Chondrocyte (in vitro differentiated cells): ENCODE results near the gene RCN2. TPM values are rescaled to one million over a fixed set of nuclear protein-coding genes. Genes with fewer than 3 reads are reported as not detected.

Experiments
- DNase-seq: peaks from one replicate; pipeline ENCODE4 v3.0.0; 2021; ENCODE audit warnings: mixed read lengths, low spot score
- H3K27ac Mint-ChIP-seq: one replicate; pipeline ENCODE4 v1.8.0; 2021; ENCODE audit warnings: mild to moderate bottlenecking, moderate library complexity, mixed read lengths; ENCODE audit not compliant: unreplicated experiment
- H3K27me3 Mint-ChIP-seq: 2 replicates; pipeline ENCODE4 v1.8.0; 2021; ENCODE audit warnings: low read depth, mixed read lengths
- H3K36me3 Mint-ChIP-seq: 2 replicates; pipeline ENCODE4 v1.8.0; 2021; ENCODE audit warnings: low read depth, mixed read lengths
- H3K4me1 Mint-ChIP-seq: 2 replicates; pipeline ENCODE4 v1.8.0; 2021; ENCODE audit warnings: low read depth, mild to moderate bottlenecking, mixed read lengths
- H3K4me3 Mint-ChIP-seq: one replicate; pipeline ENCODE4 v1.8.0; 2021; ENCODE audit warnings: mild to moderate bottlenecking, moderate library complexity, mixed read lengths; ENCODE audit not compliant: unreplicated experiment
- H3K9me3 Mint-ChIP-seq: 2 replicates; pipeline ENCODE4 v1.8.0; 2021; ENCODE audit warnings: low read depth, mixed read lengths
- total RNA-seq: library from RNA; stranded (reverse); gene quantifications from 3 replicates; pipeline ENCODE4 v1.2.1, GENCODE V29; 2021
- TF ChIP-seq, protein P1 (sequence below): fragments of 200-600 bp; sonication (generic); IDR thresholded peaks from 2 replicates; pipeline ENCODE4 v1.5.0; 2021; ENCODE audit warnings: antibody characterized with exemption, mild to moderate bottlenecking, moderate library complexity

Gene RCN2
- total RNA-seq, 1 donor from 2014 or later, result 72.1 TPM

DNA sequence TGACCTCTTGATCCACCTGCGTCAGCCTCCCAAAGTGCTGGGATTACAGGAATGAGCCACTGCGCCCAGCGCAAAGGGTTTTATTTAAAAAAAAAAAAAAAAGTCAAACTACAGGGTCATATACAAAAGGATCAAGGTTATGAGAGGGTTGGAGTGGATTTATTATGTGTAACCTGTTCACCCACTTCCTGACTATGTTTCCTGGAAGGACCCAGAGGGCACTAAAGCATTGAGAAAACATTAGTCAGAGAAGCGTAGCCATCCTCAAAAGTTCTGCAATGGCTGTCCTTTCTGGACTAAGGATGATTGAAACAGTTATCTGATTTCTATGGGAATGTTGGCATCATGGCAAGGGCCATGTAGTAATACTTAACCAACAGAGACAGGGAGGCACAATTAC, 19.1 kb upstream of the RCN2 start:
- TF ChIP-seq, protein P1, sequence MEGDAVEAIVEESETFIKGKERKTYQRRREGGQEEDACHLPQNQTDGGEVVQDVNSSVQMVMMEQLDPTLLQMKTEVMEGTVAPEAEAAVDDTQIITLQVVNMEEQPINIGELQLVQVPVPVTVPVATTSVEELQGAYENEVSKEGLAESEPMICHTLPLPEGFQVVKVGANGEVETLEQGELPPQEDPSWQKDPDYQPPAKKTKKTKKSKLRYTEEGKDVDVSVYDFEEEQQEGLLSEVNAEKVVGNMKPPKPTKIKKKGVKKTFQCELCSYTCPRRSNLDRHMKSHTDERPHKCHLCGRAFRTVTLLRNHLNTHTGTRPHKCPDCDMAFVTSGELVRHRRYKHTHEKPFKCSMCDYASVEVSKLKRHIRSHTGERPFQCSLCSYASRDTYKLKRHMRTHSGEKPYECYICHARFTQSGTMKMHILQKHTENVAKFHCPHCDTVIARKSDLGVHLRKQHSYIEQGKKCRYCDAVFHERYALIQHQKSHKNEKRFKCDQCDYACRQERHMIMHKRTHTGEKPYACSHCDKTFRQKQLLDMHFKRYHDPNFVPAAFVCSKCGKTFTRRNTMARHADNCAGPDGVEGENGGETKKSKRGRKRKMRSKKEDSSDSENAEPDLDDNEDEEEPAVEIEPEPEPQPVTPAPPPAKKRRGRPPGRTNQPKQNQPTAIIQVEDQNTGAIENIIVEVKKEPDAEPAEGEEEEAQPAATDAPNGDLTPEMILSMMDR, result no peak
- DNase-seq, result no peak
- peaks cover 10% of the 10 kb centered on the region for H3K27me3 Mint-ChIP-seq
- no peaks in the 10 kb centered on the region for H3K36me3 Mint-ChIP-seq
- H3K4me1 Mint-ChIP-seq, result no peaks in the 10 kb centered on the region
- H3K27ac Mint-ChIP-seq, result no peak overlapping the region
- no peaks in the 10 kb centered on the region for H3K9me3 Mint-ChIP-seq
- H3K4me3 Mint-ChIP-seq, result no peak overlapping the region

- no peak for DNase-seq
- Mint-ChIP-seq H3K27me3 (peaks cover 17% of the 10 kb centered on the region), H3K4me3 (no peak overlapping the region), H3K27ac (no peak overlapping the region), H3K4me1 (no peaks in the 10 kb centered on the region), H3K36me3 (no peaks in the 10 kb centered on the region), H3K9me3 (no peaks in the 10 kb centered on the region)
- TF ChIP-seq, protein P1, result no peak
Measured at GRCh38 chr15:76913737-76914136, 17.8 kb upstream of the RCN2 start.

- Mint-ChIP-seq H3K4me3 (no peak overlapping the region), H3K27ac (no peak overlapping the region), H3K36me3 (no peaks in the 10 kb centered on the region), H3K27me3 (peaks cover 22% of the 10 kb centered on the region), H3K4me1 (no peaks in the 10 kb centered on the region), H3K9me3 (no peaks in the 10 kb centered on the region)
- TF ChIP-seq, protein P1, result no peak
- no peak for DNase-seq
Measured at GRCh38 chr15:76916369-76916768, 15.2 kb upstream of the RCN2 start.

DNA sequence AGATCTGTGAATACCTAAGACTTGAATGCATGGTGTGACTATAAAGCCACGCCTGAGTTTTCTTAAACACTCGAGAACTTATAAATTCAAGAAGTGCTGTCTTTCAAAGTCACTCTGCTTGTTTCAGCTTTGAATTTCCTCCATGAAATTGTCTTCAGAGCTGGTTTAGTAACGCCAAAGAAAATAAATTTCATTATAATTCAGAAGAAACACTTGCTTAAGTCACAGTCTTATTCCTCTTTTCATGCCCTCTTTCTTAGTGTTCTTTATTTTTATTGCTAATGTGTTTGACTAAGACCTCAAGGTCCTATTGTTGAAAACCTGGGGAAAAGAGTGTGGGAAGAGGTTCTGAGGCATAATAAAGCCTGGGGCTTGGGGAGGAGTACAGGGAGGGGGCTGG, 3.3 kb upstream of the RCN2 start:
- H3K9me3 Mint-ChIP-seq, result no peaks in the 10 kb centered on the region
- peaks cover 8% of the 10 kb centered on the region for H3K27me3 Mint-ChIP-seq
- DNase-seq, result no peak
- no peak overlapping the region for H3K27ac Mint-ChIP-seq
- TF ChIP-seq, protein P1, result no peak
- no peak overlapping the region for H3K4me3 Mint-ChIP-seq
- H3K4me1 Mint-ChIP-seq, result peaks cover 16% of the 10 kb centered on the region
- peaks cover 2% of the 10 kb centered on the region for H3K36me3 Mint-ChIP-seq

DNA sequence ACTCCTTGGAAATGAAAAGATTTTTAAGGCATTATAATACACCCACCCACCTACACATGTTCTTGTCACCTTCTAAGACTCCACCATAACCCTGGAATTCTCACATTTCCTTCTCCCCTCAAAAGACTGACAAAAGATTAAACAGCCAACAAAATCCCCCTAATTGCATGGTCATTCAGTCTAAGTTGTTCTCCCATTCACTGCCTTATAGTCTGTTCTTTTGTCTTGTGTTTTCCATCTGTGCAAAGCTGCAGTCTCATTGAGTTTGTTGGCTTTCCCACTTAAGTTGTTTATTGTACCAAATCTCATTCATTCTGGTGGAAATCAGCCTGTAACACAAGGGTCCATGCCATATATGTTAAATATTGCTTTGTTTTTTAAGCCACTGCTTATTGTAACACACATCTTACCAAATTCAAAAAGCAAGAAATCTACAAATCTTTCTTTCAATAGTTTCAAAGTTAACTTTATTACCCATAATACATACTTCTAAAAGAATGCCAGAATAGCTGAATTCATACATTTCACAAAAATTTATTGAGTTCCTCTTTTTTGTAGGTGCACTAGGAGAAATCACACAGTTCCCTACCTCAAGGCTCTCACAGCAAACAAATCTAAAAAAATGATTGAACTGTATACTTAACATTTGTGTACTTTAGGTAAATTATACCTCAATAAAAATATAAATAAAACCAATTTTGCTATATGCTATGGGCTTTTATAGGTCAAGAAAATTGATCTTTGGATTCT, 2.4 kb upstream of the RCN2 start:
- no peaks in the 10 kb centered on the region for H3K9me3 Mint-ChIP-seq
- peaks cover 17% of the 10 kb centered on the region for H3K4me1 Mint-ChIP-seq
- TF ChIP-seq, protein P1, result no peak
- no peak overlapping the region for H3K4me3 Mint-ChIP-seq
- H3K27ac Mint-ChIP-seq, result no peak overlapping the region
- DNase-seq, result no peak
- peaks cover 2% of the 10 kb centered on the region for H3K36me3 Mint-ChIP-seq
- peaks cover 6% of the 10 kb centered on the region for H3K27me3 Mint-ChIP-seq
